ENCODE results near the gene DXO.
"Not testable (repeated sequence)": the region's sequence is repeated elsewhere in the genome, so short reads cannot be mapped to it uniquely, and the experiment has no call there.

DXO gene

DNA sequence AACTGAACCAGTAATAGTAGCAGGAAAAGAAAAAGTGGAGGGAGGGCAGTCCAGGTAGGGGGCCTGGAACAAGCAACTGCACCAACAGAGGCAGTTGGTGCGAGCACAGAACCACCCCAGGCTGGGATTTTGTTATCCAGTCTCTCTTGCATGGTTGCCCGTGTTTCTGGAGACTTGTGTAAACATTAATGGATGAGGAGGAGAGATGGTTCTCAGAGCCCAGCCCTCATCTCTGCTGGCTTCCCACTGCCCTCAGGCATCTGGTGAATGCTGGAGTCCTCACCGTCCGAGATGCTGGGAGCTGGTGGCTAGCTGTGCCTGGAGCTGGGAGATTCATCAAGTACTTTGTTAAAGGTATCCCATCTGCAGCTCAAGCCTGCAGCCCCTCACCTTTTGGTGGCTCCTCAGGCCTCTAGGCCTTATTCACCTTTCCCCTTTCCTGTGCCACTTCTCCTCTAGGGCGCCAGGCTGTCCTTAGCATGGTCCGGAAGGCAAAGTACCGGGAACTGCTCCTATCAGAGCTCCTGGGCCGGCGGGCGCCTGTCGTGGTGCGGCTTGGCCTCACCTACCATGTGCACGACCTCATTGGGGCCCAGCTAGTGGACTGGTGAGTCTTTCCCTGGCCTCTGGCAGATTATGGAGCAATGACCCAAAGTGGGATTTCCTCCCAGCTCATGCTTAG lies 8.4 kb upstream of the DXO start:
- not testable (repeated sequence) for DNase-seq (ENCODE audit: low spot score)

DNA sequence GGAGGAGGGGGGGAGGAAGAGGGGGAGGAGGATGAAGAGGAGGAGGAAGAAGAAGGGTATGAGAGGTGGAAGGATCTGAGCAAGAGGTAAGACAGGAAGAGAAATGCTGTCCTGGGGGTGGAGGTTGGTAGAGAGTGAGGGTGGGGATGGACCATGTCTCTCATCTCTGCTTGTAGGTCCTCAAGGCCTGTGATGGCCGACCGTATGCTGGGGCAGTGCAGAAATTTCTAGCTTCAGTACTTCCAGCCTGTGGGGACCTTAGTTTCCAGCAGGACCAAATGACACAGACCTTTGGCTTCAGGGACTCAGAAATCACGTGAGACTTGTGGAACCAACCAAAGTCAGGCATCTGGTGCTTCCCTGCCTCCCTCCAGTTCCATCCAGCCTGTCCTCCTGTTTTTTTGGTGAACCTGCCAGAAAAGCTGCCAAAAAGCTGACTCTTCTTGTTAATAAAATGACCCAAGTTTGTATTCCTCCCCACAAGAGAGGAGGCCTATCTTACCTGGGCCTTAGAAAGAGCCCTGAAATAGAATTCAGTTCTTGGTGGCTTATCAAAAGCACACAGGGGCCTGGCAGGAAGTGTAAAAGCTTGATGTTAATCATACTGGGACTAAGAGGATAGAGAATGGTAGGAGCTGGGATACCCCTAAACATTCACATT lies 7.4 kb upstream of the DXO start:
- DNase-seq (ENCODE audit: low spot score): no peak

DNA sequence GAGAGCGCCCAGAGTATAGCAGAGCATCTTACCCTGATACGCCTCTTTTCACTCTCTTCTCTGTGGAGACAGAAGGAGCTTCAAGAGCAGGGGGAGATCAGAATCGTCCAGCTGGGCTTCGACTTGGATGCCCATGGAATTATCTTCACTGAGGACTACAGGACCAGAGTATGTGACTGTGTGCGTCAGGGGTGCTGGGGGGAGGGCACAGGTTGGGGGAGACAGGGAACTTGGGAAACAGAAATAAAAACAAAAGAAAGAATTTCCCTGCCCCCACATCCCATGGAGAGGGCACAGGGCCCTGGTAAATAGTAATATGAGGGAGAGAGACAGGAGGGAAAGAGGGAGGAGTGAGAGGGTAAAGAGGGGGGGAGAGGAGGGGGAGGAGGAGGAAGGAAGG lies 6.9 kb upstream of the DXO start:
- DNase-seq (ENCODE audit: low spot score): no peak

DNA sequence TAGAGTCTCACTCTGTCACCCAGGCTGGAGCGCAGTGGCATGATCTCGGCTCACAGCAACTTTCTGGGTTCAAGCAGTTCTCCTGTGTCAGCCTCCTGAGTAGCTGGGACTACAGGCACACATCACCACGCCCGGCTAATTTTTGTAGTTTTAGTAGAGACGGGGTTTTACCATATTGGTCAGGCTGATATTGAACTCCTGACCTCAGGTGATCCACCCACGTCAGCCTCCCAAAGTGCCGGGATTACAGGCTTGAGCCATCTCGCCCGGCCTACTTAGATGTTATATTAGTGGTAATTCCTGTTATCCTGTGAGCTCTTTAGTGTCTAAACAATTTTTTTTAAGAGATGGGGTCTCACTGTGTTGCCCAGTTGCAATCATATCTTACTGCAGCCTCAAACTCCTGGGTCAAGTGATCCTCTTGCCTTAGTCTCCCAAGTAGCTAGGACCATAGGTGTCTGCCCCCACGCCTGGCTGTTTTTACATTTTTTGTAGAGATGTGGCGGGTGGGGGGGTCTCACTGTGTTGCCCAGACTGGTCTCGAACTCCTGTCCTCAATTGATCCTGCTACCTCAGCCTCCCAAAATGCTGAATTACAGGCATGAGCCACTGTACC lies 6.0 kb upstream of the DXO start:
- DNase-seq (ENCODE audit: low spot score): no peak

DNA sequence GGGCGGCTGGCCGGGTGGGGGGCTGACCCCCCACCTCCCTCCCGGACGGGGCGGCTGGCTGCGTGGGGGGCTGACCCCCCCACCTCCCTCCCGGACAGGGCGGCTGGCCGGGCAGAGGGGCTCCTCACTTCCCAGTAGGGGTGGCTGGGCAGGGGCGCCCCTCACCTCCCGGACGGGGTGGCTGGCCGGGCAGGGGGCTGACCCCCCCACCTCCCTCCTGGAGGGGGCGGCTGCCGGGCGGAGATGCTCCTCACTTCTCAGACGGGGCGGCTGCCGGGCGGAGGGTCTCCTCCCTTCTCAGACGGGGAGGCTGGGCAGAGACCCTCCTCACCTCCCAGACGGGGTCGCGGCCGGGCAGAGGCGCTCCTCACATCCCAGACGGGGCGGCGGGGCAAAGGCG lies 4.1 kb upstream of the DXO start:
- not testable (repeated sequence) for DNase-seq (ENCODE audit: low spot score)

DNA sequence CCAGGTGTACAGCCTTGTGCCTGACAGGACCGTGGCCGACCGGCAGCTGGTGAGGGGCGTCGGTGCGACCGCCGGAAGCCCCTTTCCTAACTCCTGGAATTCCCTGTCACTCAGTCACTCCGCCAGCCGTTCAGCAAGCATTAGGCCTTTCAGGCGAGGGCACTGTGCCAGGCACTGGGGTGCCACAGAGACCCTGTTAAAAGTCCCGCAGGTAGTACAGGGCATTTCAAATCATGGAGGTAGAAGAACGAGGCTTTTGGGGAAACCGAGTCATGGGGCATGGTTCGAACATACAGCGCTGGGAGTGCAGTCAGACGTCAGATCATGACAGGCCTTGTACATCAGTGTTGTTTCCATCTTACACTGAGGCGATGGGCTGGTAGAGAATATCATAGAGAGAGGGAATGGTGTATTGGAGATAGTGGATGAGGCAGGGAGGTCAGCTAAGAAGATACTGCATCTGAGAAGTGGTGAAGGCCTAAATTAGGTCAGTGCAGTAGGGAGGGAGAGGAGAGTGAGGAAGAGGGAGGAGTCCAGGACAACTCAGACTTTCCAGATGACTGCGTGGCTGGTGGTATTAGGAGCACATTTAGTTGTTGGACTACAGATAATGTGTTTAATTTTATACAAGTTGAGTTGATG lies 892 bp upstream of the DXO start:
- DNase-seq (ENCODE audit: low spot score): no peak

DNA sequence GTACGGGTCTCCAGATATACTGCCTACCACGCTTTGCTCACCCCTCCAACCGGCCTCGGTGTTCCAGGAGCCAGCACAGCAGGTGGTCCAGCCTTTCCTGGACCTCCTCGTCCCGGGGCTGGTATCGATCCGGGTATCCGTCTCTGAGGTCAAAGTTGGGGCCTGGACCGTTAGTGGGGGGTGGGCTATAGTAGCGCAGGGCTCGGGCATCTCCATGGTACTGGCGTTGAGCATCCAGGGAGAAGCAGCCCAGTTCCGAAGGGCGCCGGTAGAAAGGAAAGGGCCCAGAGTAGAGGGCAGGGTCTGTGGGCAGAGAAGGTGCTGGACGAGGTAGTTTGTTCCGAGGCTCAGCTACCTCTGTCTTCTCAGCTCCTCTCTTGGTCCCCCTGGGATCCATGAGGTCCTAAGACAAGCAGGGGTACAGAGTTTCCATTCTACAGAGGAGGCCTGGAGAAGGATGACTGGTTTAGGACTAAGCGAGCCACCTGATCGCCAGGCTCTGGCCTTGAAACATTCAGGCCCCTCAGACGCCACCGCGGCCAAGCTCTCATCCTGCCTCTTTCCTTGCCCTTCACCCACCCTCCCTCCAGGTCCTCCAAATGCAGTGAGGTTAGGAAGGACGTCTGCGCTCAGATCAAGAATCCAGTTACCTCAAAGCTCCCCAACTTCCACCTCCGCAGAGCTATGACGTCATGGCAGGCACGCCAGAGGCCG lies 502 bp downstream of the DXO start:
- DNase-seq (ENCODE audit: low spot score): no peak

DNA sequence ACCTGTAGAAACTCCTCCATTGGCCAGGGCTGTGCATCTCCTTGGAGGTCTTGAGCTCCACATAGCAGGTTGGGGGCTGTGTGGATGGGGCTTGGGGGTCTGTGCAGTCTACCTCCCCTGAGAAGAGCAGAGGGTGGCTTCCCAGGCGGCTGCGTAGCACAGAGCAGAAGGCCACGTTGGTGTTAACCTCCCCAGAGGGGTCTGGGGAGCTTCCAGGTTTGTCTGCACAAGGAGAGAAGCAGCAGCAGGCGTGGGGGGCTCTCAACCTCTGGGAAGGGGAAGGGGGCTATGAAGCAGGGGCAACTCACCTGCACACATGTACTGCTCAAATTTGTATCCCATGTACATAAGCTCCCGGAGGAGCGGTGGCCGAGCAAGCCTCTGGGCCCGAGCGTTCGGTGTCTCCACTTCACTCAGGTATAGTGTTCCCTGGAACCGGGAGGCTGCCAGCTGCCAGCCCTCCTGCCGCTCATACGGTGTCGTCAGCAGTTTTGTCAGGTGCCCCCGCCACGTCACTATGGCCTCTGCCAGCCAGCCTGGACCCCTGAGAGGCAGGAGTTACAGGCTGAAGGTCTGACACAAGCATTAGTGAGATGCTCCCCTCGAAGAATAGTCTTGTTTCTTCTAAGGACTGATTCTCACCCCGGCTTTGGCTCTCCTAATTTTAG lies 1.2 kb downstream of the DXO start:
- DNase-seq (ENCODE audit: low spot score): no peak

DNA sequence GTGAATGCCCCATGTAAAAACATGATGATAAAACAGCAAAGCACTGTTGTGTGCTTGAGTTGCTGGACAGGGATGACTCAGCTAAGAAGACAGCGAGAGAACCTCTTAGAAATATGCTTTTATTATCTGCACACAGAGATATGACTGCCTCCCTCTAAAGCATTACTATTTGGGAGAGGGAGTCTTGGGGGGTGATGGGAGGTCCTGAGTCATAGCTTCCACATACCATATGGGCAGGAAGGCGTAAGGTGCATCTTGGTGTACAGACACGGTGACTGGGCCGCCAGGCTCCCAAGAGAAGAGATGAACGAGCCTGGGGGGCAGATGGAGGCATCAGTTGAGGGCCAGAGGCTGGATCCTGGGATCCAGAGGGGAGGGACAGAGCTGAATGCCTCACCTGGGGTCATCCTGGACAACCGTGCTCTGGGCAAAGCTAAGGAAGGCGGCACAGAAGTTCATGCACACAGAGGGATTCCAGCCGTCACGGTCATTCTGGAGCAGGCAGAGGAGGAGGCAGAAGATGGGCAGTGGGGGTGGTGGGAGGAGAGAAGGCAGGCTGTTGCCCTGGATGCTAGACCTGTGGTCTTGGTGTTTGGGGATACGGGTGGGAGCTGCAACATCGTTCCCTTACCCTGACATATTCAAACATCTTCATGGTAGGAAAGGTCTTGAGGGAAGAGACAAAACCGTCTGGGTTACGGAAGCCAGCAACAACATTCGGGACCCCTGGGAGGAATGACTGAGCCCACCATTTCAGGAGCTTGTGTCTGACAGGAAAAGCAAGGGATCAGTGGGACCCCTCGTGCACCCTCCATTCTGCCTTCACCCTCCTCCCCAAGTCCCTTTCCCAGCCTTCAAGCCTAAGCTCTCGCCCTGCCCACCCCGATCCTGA lies 2.0 kb downstream of the DXO start:
- no peak for DNase-seq (ENCODE audit: low spot score)

DNA sequence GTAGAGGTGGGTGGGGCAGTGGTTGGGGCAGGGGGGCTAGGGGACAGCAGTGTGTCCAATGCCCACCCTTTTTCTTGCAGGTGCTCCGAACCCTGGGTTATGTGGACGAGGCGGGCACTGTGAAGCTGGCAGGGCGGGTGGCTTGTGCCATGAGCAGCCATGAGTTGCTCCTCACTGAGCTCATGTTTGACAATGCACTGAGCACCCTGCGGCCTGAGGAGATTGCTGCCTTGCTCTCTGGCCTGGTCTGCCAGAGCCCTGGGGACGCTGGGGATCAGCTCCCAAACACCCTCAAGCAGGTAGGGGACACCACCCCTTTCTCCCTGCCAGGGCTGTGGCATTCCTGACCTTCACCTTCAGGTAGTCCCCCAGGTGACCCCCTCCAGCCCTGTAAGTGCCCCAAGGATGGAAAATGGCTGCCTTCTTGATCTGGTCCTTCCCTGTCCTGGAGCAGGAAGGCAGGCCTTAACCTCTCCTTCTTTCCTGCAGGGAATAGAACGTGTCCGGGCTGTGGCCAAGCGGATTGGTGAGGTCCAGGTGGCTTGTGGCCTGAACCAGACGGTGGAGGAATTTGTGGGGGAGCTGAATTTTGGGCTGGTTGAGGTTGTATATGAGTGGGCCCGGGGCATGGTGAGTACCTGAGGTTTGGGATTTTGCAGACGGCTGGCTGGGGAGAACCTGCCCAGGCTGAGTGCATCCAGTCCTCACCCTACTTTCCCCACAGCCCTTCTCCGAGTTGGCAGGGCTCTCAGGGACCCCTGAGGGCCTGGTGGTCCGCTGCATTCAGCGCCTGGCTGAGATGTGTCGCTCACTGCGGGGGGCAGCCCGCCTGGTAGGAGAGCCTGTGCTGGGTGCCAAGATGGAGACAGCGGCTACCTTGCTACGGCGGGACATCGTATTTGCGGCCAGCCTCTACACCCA lies 2.9 kb downstream of the DXO start:
- no peak for DNase-seq (ENCODE audit: low spot score)

DNA sequence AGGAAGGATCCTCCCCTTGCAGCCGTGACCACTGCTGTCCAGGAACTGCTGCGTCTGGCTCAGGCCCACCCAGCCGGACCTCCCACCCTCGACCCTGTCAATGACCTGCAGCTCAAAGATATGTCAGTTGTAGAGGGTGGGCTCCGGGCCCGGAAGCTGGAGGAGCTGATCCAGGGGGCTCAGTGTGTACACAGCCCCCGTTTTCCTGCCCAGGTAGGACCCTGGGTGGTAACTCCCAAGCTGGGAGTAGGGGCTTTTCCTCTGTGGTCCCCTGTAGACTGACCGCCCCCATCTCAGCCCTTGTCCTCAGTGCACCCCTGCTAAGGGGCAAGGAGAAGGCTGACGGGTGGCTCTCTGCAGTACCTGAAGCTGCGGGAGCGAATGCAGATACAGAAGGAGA lies 3.6 kb downstream of the DXO start:
- no peak for DNase-seq (ENCODE audit: low spot score)

DNA sequence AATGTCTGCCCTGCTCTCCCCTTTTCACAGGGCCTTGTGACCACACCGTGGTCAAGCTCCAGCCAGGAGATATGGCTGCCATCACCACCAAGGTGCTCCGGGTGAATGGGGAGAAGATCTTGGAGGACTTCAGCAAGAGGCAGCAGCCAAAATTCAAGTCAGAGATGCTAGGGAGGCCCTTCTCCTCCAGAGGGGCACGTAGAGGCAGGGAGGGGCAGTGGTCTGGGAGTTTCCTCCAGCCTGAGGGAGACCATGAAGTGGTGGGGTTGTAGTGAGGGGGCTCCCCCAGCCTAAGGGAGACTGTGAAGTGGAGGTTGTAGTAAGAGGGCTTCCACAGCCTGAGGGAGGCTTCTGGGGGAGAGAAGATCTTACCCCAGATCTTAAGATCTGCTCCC lies 4.0 kb downstream of the DXO start:
- DNase-seq (ENCODE audit: low spot score): no peak

DNA sequence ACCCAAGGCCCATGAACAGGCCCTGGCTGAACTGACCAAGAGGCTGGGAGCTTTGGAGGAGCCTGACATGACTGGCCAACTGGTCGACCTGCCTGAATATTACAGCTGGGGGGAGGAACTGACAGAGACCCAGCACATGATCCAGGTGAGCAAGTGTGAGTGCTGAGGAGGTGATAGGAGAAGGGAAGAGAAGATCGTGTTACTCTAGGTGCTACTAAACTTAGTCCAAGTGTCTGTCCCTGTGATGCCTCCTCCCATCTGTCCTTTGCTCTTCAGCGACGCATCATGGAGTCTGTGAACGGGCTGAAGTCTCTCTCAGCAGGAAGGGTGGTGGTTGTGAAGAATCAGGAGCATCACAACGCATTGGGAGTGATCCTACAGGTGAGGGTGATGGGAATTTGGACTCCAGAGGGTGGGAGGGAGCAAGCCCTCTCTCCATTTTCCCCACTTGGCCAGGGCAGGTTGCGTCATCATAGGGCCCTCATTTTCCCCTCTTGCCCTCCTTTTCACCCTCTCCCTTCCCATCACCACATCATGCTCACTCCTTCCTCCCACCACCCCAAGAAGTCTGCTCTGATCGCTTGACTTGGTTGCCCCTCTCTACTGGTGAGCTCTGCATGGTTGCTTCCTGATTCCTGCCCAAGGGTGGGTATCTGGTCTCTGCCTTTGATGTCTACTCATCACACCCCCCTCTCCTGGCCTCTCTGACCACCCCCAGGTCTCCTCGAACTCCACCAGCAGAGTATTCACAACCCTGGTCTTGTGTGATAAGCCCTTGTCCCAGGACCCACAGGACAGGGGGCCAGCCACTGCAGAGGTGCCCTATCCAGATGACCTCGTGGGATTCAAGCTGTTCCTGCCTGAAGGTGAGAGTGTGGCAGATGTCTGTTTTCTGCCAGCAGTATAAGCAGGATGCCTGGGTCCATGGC lies 4.7 kb downstream of the DXO start:
- DNase-seq (ENCODE audit: low spot score): no peak

DNA sequence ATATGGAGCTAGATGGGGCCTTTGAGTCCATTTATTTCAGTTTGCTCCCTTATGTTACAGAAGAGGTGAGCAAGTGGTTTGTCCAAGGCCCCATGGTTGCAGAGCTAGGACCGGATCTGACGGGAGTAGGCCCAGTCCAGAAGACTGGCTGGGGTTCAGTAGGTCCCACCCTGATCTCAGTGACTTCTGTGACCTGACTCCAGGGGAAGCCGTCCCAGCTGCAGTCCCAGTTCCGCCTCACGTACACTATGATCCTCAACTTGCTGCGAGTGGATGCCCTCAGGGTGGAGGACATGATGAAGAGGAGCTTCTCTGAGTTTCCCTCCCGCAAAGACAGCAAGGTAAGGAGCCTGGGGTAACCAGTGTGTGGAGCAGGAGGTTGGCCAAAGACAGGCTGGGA lies 5.4 kb downstream of the DXO start:
- no peak for DNase-seq (ENCODE audit: low spot score)

DNA sequence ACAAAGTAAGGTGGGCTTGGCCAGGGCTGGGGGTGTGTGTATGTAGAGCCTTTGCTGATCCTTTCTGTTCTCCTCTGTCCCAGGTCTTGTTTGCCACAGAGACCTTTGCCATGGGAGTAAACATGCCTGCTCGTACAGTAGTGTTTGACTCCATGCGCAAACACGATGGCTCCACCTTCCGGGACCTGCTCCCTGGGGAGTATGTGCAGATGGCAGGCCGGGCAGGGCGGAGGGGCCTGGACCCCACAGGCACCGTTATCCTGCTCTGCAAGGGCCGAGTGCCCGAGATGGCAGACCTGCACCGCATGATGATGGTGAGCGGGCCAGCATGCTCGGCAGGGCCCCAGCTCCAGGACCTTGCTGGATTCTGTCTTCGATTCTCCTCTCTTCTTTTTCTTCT lies 6.2 kb downstream of the DXO start:
- DNase-seq (ENCODE audit: low spot score): no peak

DNA sequence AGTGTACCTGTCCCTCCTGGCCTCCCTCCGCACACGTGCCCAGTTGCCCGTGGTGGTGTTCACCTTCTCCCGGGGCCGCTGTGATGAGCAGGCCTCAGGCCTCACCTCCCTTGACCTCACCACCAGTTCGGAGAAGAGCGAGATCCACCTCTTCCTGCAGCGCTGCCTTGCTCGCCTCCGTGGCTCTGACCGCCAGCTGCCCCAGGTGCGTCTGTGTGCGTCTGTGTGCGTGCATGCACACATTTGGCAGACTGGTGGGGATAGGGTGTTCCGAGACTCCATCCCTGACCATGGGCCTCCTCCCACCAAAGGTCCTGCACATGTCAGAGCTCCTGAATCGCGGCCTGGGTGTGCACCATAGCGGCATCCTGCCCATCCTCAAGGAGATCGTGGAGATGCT lies 8.0 kb downstream of the DXO start:
- DNase-seq (ENCODE audit: low spot score): no peak

DNA sequence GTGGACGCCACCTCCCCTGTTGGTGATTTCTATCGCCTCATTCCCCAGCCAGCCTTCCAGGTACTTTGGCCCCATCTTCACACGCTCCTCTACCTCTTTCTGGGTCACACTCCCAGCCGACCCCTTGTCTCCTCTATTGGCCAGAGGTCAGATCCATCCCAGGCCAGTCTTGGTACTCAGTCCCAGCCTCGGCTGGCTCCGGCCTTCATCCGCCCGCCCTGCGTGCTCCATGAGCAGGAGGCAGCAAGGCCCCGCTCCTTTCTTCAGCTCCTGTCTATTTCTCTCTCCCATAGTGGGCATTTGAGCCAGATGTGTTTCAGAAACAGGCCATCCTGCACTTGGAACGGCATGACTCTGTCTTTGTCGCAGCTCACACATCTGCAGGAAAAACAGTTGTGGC lies 10.3 kb downstream of the DXO start:
- DNase-seq (ENCODE audit: low spot score): no peak
